Subcutaneous abdominal adipose tissue (tissue), 5 donors: ENCODE data around the gene CD47.

ENCODE experiments used
- H3K27ac ChIP-seq: one replicate; pipeline ENCODE4 v1.7.0; 2013; ENCODE audit warnings: low read depth, mild to moderate bottlenecking, inconsistent platforms, low read length, moderate library complexity
- H3K27me3 ChIP-seq, 5 donors: one replicate each; pipeline ENCODE4 v1.7.0; 2013; ENCODE audit warnings: low read length in 5 of 5, inconsistent platforms in 1 of 5; ENCODE audit not compliant: control insufficient read depth in 5 of 5, insufficient read depth in 4 of 5
- H3K36me3 ChIP-seq, 5 donors: one replicate each; pipeline ENCODE4 v1.7.0; 2013; ENCODE audit warnings: low read length in 5 of 5; ENCODE audit not compliant: control insufficient read depth in 5 of 5, insufficient read depth in 5 of 5
- H3K4me1 ChIP-seq, 5 donors: one replicate each; pipeline ENCODE4 v1.7.0; 2013; ENCODE audit warnings: low read length in 5 of 5, mild to moderate bottlenecking in 3 of 5, moderate library complexity in 1 of 5; ENCODE audit not compliant: control insufficient read depth in 5 of 5, insufficient read depth in 5 of 5
- H3K4me3 ChIP-seq, 5 donors: one replicate each; pipeline ENCODE4 v1.7.0; 2013; ENCODE audit warnings: low read length in 5 of 5, low read depth in 1 of 5
- H3K9ac ChIP-seq, 5 donors: one replicate each; pipeline ENCODE4 v1.7.0; 2013; ENCODE audit warnings: low read length in 5 of 5, mild to moderate bottlenecking in 4 of 5, moderate library complexity in 3 of 5
- H3K9me3 ChIP-seq, 5 donors: one replicate each; pipeline ENCODE4 v1.7.0; 2013; ENCODE audit warnings: low read length in 5 of 5; ENCODE audit not compliant: control insufficient read depth in 5 of 5
- donor health status: healthy.
- donor health status: healthy.
- donor health status: healthy.
- donor health status: healthy.
- donor health status: healthy.

CD47 gene

GRCh38 chr3:108055931-108056330, 34.9 kb downstream of the CD47 start:
- Histone ChIP-seq H3K36me3 (peaks cover 28 to 55% (median 35%) of the 10 kb centered on the region in 5 donors), H3K9me3 (no peaks in the 10 kb centered on the region), H3K9ac (no peak overlapping the region)

DNA sequence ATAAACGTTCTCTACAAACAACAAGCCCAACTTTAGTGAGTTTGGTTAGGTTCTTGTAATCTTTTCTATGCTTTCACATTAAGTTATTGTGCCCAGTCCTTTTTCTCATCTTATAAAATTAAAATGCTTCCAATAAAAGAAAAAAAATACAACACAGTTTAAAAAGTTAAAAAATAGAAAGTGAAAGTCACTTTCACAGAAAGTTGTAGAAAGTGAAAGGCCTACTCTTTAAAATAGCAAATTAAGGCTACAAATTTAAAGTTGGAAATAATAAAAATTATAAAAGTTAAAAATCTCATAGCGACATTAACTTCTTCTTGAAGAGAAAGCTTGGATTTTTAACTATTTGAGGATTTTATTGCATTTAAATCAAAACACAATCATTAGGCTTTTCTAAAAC, 35.9 kb downstream of the CD47 start:
- H3K9me3 ChIP-seq: no peaks in the 10 kb centered on the region
- peaks cover 21 to 55% (median 33%) of the 10 kb centered on the region in 5 donors for H3K36me3 ChIP-seq
- H3K9ac ChIP-seq: no peak overlapping the region
- H3K4me1 ChIP-seq: no peaks in the 10 kb centered on the region
- no peaks in the 10 kb centered on the region for H3K27me3 ChIP-seq
- H3K4me3 ChIP-seq: no peak overlapping the region
- no peak overlapping the region for H3K27ac ChIP-seq

More at GRCh38 chr3:108055931-108056330, 34.9 kb downstream of the CD47 start:
- no peaks in the 10 kb centered on the region for H3K27me3 ChIP-seq
- H3K27ac ChIP-seq: no peak overlapping the region
- no peak overlapping the region for H3K4me3 ChIP-seq
- H3K4me1 ChIP-seq: no peaks in the 10 kb centered on the region

GRCh38 chr3:108053483-108053882, 37.3 kb downstream of the CD47 start:
- Histone ChIP-seq H3K27ac (no peak overlapping the region), H3K9ac (no peak overlapping the region), H3K4me3 (no peak overlapping the region), H3K9me3 (no peaks in the 10 kb centered on the region), H3K4me1 (no peaks in the 10 kb centered on the region), H3K27me3 (no peaks in the 10 kb centered on the region), H3K36me3 (peaks cover 23 to 51% (median 28%) of the 10 kb centered on the region in 5 donors)

DNA sequence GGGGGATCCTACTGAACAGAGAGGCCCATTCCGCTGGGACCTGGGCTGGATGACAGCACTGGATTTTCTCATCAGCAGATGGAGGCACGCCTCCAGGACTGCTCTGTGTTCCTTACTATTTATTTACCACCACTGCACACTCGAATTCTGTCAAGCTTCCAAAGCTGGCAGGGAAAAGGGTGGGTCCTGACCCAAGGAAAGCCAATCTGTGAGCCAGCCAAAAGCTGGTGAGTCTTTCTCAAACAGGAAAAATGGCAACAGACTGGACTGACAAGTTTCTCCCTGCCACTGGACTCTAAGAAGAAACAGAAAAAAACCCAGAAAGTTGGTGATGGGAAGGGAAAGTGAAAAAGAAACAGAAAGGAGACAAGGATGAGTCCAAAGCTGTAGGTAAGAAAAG, 37.8 kb downstream of the CD47 start:
- Histone ChIP-seq H3K27me3 (no peaks in the 10 kb centered on the region), H3K9me3 (no peaks in the 10 kb centered on the region), H3K4me3 (no peak overlapping the region), H3K27ac (no peak overlapping the region), H3K36me3 (peaks cover 19 to 48% (median 24%) of the 10 kb centered on the region in 5 donors), H3K4me1 (no peaks in the 10 kb centered on the region), H3K9ac (no peak overlapping the region)

DNA sequence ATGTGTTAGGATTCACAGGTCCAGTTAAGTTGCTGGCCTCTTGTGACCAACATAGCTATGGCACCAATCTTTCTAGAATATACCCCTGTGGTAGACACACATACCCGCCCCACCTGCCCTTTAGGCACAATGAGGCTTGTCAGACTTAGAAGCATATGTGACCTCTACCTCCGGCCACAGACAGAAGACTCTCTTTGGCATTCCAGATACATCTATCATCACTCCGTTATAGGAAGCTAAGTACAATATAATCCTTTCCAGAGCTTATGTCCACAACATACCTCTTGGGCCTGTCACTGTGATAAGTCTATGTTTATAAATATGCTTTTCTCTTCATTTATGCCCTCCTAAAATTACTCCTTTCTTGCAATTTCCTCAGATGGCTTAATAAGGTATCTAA, 39.8 kb downstream of the CD47 start:
- no peaks in the 10 kb centered on the region for H3K9me3 ChIP-seq
- H3K27me3 ChIP-seq: no peaks in the 10 kb centered on the region
- no peak overlapping the region for H3K9ac ChIP-seq
- H3K4me3 ChIP-seq: no peak overlapping the region
- H3K27ac ChIP-seq: no peak overlapping the region
- H3K36me3 ChIP-seq: peaks cover 13 to 49% (median 18%) of the 10 kb centered on the region in 5 donors
- H3K4me1 ChIP-seq: no peaks in the 10 kb centered on the region

DNA sequence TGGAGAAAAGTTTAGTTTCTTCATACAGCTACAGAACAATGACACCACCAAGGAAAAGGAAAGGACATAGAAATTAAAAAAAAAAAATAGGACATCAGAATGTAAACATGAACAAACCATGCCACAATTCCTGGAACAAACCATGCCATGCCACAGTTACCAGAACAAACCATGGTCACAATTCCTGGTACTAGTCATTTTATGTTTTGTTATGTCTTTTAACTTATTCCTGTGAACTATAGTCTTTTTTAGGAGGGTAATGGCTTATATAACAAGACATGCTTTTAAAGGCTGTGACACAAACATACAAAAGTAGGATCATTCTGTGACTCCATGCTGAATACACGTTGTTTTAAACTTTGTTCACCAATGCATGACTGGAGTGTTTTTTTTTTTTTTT, 42.8 kb downstream of the CD47 start:
- no peaks in the 10 kb centered on the region for H3K27me3 ChIP-seq
- no peaks in the 10 kb centered on the region for H3K9me3 ChIP-seq
- no peak overlapping the region for H3K27ac ChIP-seq
- peaks cover 9 to 32% (median 18%) of the 10 kb centered on the region in 5 donors for H3K36me3 ChIP-seq
- no peak overlapping the region for H3K4me3 ChIP-seq
- no peak overlapping the region for H3K9ac ChIP-seq
- H3K4me1 ChIP-seq: no peaks in the 10 kb centered on the region

DNA sequence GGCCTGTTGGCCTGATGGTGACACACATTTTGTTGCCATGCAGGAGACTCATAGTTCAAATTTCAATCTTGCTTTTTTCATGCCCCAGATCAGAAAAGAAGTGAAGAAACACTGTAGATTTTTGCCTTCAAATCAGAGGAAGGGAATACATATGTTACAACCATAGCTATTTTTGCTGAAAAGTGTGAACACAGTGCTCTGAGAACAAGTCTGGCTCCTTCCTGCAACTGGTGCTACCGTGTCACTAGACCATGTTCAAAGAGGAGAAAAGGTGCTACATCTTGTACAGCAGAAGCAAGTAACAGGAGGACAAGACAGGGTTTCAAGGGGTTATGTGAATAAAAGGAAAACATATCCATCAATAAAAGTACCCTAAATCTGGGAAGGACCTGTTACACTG, 44.6 kb downstream of the CD47 start:
- Histone ChIP-seq H3K9ac (no peak overlapping the region), H3K27ac (no peak overlapping the region), H3K4me3 (no peak overlapping the region), H3K9me3 (no peaks in the 10 kb centered on the region), H3K36me3 (peaks cover 15 to 37% (median 18%) of the 10 kb centered on the region in 5 donors), H3K27me3 (no peaks in the 10 kb centered on the region), H3K4me1 (no peaks in the 10 kb centered on the region)

- no peaks in the 10 kb centered on the region for H3K27me3 ChIP-seq
- H3K4me1 ChIP-seq: no peaks in the 10 kb centered on the region
- no peak overlapping the region for H3K9ac ChIP-seq
- H3K36me3 ChIP-seq: peaks cover 15 to 29% (median 16%) of the 10 kb centered on the region in 5 donors
- H3K9me3 ChIP-seq: no peaks in the 10 kb centered on the region
- no peak overlapping the region for H3K27ac ChIP-seq
- no peak overlapping the region for H3K4me3 ChIP-seq
These were observed 46.1 kb downstream of the CD47 start for GRCh38 chr3:108044699-108045098.

DNA sequence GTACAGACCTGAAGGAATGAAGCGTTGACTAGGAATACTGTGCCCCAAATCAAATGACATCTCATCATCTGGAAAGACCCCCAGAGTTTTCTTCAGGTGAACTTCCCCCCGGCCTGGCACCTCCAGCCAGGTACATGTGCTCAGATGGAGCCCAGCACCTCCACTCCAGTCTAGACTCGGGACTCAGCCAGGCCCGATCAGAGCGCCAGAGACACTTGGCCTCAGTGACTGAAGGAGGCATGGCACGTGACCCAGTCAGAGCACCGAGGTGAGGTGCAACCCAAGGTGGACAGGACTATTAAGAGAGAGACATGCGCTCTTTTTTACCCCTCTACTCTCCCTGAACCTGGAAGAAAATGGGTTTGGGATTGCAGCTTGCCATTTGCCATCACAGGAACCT, 48.5 kb downstream of the CD47 start:
- no peak overlapping the region for H3K27ac ChIP-seq
- H3K9me3 ChIP-seq: no peaks in the 10 kb centered on the region
- no peak overlapping the region for H3K4me3 ChIP-seq
- no peak overlapping the region for H3K9ac ChIP-seq
- H3K36me3 ChIP-seq: peaks cover 12 to 29% (median 12%) of the 10 kb centered on the region in 5 donors
- no peaks in the 10 kb centered on the region for H3K4me1 ChIP-seq
- H3K27me3 ChIP-seq: no peaks in the 10 kb centered on the region

DNA sequence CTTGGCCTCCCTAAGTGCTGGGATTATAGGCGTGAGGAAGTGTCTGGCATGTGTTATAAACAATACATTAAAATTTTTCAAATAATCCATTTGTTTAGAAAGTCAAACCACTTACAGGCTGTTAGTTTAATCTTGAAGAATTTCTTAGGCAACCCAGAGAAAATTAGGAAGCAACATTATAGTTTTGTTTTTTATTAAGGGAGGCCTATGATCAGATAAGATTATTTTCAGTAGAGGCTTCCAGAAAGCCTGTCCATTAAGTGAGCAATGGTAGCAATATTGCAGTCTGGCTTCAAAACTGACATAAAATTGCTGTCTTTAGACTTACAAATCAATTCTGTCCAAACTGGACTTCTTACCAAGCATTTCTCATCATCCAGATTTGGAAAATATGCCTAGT, 49.6 kb downstream of the CD47 start:
- Histone ChIP-seq H3K9ac (no peak overlapping the region), H3K4me1 (no peaks in the 10 kb centered on the region), H3K27ac (no peak overlapping the region), H3K36me3 (peaks cover 9 to 19% (median 12%) of the 10 kb centered on the region in 5 donors), H3K27me3 (no peaks in the 10 kb centered on the region), H3K9me3 (no peaks in the 10 kb centered on the region), H3K4me3 (no peak overlapping the region)

- Histone ChIP-seq H3K27ac (no peak overlapping the region), H3K4me1 (peaks cover 0 to 8% (median 0%) of the 10 kb centered on the region in 5 donors), H3K36me3 (peaks cover 0 to 17% (median 9%) of the 10 kb centered on the region in 5 donors), H3K4me3 (no peak overlapping the region), H3K27me3 (no peaks in the 10 kb centered on the region), H3K9ac (no peak overlapping the region), H3K9me3 (no peaks in the 10 kb centered on the region)
These were observed 53.1 kb downstream of the CD47 start for GRCh38 chr3:108037770-108038169.
